Activated CD4-positive, alpha-beta T cell treated with anti-CD3 and anti-CD28 coated beads, Interleukin-2, amount 50 U/mL, for 16 hours (primary cell): ENCODE data around the gene DDHD1.

ENCODE experiments used
- DNase-seq: peaks from one replicate; pipeline ENCODE4 v3.0.0-alpha.2; 2020

The DDHD1 gene

DNA sequence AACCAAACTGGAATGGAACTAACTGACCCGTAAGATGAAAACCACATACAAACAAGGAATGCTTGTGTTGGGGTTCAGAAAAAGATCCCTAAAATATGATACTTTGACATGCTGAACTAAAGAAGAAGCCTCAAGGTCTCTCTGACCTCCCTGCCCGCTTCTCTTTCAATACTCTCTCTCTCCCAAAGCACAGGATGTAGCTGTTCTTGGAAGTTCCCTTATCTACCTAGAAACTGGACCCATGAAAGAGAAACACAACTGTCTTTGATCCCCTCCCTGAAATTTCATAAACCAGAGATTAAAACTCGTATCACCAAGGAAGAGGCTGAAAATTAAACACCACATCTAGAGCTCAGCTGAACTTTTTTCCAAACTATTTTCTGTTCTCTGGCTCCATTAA lies 125.6 kb downstream of the DDHD1 start:
- no peak for DNase-seq

DNA sequence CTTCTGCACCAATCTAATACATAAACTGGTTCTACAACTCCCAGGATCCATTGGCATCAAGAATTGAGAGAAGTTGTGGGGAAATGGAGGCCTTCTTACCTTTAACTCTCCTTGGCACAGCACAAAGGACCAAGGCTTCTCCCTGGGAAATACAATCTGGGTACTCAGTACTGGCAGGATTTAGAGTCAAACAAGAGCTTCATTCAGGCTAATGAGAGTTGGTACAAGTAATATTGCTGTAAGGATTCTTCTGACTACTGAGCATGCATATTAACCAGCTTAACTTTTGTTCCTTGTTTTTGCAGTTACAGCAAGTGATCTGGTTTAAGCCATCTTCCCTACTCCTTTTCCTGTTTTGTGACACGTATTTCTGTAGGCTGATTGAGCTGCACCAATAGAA lies 126.1 kb downstream of the DDHD1 start:
- no peak for DNase-seq

GRCh38 chr14:53023325-53023724 lies 129.8 kb downstream of the DDHD1 start:
- no peak for DNase-seq

DNA sequence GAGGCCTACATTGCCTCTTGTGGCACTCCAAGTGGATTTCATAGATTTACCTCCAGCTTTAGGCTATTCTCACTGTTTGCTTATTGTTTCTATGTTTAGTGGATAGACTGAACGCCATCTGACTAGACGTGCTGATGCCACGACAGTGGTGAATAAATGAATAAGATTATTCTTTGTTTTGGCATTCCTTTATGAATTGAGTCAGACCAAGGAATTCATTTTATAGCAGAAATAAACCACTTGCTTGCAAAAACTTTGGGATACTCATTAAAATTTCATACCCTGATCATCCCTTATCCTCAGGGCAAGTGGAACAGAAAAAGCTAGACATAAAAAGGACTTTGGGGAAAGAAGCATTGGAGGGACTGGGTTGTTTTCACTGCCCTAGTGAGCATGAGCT lies 130.5 kb downstream of the DDHD1 start:
- no peak for DNase-seq

GRCh38 chr14:53020193-53020932 lies 132.8 kb downstream of the DDHD1 start:
- DNase-seq: no peak

GRCh38 chr14:53019406-53019805 lies 133.7 kb downstream of the DDHD1 start:
- DNase-seq: no peak

DNA sequence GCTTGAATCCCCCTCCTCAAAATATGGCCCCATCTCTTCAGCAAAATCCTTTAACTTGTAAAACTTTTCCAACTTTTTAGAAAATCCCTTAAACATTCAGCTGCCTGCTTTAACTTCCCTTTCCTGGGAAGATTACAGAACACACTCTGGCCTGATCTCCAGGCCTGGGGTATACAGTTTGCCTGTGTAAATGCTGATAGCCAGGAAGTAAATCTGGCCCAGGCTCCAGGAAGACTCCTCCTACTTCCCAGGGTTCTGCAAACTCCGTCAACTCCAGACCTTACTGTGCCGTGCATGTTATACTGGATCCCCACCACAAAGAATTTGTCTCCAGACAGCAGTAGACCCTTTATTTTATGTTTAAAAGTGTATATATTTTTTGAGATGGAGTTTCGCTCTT lies 135.3 kb downstream of the DDHD1 start:
- no peak for DNase-seq

GRCh38 chr14:53016919-53017318 lies 136.2 kb downstream of the DDHD1 start:
- DNase-seq: no peak

GRCh38 chr14:53016491-53016890 lies 136.6 kb downstream of the DDHD1 start:
- no peak for DNase-seq

- no peak for DNase-seq
Measured at GRCh38 chr14:53011053-53011462, 142.1 kb downstream of the DDHD1 start.

DNA sequence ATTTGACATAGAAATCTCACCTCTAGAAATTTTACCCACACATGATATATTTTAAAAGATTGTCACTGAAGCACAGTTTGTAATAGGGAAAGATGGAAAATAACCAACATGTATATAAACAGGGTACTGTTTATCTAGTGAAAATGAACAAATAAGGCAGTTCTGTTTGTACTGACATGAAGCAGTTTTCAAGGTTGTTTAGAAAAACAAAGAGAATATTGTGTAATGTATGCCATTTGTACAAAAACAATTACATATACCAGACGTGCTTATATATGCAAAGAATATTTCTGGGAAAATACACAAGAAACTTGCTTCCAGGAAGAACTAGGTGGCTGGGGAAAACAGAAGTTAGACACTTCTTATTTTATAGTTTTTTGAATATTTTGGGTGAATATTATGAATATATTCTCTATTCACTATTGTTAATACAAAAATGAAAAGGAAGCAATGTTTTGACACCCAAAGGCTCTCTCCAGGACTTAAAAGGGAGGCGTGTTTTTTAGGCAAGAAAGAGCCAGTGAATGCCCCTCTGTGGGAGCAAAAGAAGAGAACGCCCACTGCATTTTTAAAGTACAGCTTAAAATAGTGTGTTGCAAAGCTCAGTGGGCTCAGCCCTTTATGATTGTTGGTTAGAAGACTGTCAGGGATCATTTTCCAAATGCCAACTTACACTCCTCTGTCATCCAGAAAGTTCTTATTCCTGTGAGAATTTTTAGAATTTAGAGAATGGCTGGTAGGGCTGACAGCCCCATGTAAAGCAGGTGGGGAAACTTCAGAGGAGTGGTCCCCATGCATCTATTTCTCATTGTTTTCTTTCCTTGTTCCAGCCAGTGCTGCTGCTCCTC lies 142.7 kb downstream of the DDHD1 start:
- DNase-seq: no peak

DNA sequence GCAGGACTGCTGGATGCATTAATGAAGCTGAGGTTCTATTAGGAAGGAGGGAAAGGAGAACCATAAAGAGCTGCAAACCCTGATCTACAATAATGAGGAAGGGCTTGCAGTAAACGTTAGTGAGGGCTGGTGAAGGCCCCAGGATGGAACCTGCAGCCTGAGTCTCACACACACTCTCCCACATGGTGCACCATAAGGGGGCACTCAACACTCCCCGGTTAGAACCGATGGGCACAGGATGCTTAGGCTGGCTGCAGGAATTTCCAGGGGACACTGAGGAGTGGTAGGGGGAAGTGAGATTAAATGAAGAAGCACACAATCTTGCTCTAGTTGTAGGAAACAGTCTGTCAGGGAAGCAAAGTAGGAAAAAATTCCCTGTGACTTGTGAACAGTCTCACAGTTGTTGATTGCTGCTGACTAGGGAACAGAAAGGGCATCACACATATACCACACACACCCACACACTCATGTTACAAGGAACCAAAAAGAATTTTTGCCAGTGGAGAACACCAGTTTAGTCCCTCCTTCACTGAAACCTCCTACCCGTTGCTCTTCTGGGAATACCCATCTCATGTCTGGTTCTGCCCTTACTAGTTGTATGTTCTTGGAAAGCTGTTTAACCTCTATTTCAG lies 146.1 kb downstream of the DDHD1 start:
- no peak for DNase-seq

- DNase-seq: no peak
Measured at GRCh38 chr14:53004976-53005375, 148.1 kb downstream of the DDHD1 start.

- no peak for DNase-seq
Measured at GRCh38 chr14:53003776-53004175, 149.3 kb downstream of the DDHD1 start.

DNA sequence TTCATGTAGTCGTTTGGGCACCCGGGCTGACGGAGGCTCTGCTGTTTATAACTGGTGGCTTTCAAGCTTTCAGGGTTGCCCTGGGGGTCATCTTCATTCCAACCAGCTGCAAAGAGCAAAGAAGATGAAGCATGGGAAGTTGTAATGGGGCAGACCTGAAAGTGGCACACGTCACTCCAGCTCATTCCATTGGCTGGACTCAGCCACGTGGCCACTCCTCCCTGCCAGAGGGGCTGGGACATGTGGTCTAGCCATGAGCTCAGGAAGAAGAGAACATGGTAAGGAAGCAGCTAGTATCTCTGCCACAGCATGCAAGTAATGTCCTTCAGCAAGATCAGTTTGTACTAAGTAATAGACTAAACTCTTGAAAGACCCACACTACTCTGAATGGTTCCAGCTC lies 150.5 kb downstream of the DDHD1 start:
- DNase-seq: no peak

DNA sequence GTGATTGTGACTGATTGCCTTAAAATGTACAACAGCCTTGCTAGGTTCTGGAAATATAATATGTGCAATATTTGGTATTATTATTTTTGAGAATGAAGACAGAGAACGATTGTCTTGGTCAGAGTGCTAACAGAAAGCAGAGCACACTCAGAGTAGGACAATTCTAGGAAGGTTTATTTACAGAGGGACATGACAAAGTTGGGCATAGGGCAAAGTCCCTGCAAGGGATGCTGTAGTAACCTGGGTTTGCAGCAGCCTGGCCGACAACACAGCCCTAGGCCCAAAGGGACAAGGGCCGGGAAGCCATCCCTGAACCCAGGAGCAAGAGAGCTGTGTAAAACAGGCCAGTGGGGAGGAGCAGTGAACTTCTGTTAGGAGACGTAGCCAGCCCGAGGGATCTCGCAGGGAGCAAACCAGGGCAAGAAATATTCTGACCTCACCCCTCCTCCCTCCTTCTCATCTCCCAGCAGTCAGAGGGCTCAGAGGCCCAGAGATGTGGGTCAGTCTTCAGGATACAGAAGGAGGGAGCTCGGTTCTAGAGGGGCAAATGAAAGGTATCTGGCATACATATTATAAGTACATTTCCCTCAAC lies 151.2 kb downstream of the DDHD1 start:
- no peak for DNase-seq

GRCh38 chr14:52998376-52999015 lies 154.6 kb downstream of the DDHD1 start:
- DNase-seq: no peak

DNA sequence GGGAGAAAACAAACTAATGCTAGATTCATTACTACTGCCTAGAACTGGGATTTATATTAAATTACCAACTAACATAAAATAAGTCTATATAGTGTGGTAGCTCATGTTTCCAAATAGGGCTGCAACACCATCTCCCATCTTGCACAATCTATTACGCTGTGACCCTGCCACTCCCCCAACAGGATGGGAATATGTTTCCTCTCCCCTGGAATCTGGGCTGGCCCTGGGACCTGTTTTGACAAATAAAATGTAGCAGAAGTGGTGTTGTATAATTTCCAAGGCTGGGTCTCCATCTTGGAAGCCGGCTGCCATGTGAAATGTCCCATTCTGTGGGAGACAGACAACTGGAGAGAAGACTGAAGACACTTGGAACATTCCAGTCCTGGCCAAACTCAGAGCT lies 156.6 kb downstream of the DDHD1 start:
- no peak for DNase-seq

DNA sequence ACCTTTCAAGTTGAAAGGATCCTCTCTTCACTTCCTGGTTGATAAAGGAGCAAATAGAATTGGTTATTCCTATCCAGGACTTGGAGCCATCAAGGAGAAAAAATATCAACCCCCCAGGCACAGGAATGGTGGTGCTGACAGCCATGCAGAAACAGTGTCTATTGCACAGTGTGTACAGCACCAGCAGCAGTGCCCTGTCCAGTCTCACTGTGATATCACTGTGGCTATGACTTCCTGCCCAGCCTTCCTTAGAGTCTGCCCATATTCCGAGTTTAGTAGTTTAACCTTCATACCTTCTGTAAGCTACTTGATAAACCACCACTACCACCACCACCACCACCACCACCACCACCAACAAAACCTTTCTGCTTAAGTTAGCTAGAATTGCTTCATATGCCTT lies 157.1 kb downstream of the DDHD1 start:
- DNase-seq: no peak

DNA sequence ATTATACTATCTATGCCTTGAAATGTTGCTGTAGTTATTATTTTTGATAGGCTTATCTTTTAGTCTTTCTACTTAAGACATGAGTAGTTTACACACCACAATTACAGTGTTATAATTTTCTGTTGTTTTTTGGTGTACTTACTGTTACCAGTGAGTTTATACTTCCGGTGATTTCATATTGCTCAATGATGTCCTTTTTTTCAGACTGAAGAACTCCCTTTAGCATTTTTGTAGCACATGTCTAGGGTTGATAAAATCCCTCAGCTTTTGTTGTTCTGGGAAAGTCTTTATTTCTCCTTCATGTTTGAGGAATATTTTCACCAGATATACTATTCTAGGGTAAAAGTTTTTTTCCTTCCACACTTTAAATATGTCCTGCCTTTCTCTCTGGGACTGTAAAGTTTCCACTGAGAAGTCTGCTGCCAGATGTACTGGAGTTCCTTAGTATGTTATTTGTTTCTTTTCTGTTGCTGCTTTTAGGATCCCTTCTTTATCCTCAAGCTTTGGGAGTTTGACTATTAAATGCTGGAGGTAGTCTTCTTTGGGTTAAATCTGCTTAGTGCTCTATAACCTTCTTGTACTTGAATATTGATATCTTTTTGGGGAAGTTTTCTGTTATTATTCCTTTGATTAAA lies 160.8 kb downstream of the DDHD1 start:
- DNase-seq: no peak

- no peak for DNase-seq
Measured at GRCh38 chr14:52988139-52988538, 165.0 kb downstream of the DDHD1 start.

- no peak for DNase-seq
Measured at GRCh38 chr14:52987514-52987913, 165.6 kb downstream of the DDHD1 start.

DNA sequence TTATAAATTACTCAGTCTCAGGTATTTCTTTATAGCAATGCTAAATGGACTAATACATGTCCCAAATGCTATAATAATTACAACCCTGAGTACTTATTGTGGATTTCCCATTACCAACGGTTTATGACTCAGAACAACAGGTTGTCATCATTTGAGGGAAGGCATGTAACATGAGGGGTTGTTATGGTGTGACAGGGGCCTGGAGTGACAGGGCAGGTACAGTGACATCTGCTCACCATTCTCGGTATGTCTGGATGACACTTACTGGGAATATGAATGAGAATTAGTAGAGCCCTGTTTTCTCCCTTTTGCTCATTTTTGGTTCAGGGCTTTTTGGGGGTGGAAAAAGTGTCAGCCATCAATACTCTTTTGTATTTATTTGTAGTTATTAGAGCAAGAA lies 166.1 kb downstream of the DDHD1 start:
- DNase-seq: no peak
